Globus pallidus (tissue), 1 donor: ENCODE results near the gene ITPRIP.

ENCODE experiments used
- DNase-seq: peaks from one replicate; pipeline ENCODE4 v3.0.0-alpha.2; 2015; ENCODE audit warnings: low spot score

Gene ITPRIP

DNA sequence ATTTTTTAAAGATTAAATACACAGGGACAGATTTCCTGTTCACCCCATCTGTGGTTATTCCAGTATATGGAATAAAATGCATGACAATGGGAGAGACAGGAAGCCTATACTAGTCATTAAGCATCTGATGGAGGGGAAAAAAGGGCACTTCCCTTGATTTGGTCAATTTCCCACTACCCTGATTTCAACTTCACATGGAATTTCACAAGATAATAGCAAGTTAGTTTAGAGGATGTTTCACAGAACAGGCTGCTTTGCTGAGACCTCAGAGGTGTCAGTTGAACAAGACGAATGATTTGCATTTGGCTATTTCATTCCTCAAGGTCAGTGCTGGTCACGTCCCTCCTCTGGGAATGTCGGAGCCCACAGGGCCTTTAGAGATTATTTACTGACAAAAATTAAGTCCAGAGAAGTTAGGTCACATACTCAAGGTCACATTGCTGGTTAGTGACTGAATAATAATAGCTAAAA, 4.7 kb upstream of the ITPRIP start:
- DNase-seq = no peak

GRCh38 chr10:104340641-104341040, 2.4 kb upstream of the ITPRIP start:
- no peak for DNase-seq

GRCh38 chr10:104340111-104340526, 1.9 kb upstream of the ITPRIP start:
- DNase-seq = no peak

DNA sequence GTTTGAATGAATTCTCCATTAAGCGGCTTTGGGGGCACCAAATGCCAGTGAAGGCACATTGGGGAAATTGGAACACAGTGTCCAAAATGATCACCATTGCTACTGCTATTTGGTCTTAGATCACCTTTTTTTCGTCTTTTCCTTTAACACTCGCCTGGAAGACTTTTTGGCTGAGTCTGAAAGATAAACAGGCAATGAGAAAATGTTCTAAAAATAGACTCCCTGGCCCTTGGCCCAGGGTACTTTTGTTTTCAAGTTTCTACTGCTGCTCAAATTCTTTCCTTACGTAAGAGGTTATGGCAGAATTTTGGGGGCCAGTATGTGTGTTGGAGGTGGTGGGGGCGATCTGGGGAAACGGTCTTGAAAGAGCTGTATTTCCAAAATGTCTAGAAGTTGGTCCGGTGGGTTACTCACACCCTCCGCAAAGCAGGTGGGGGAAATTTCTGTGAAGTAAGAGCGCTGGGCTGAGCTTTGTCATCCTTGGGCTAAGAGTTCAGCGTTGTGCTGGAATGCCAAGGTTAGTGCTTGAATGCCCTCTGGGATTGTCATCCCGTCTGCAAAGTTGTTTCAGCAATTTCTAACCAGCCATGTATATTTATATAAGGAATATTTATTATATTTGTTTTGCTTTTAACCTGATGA, 1.3 kb upstream of the ITPRIP start:
- DNase-seq = peak; percentile 65

DNA sequence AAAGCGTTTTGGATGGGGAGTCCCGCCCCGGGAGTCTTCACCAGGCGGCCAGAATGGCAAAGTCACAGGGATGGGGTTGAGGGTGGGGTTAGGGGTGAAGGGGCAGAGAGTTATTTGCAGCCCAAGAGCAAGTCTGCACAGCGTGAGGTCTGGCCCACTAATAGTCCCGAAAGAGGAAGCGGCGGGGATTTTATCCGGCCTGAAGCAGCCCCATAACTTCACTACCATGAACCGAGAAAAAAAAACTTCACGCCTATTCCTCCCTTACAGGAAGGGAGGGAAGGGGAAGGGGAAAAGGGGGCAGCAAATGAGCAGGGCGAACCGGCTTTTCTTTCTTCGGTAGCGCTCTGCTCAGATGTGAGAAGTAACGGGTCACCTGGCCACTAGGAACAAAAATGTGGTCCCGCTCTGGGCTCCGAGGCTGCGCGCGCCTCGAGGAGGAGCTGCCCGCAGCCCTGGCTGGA, 712 bp downstream of the ITPRIP start:
- DNase-seq = peak; percentile 46

GRCh38 chr10:104336821-104337467, 1.3 kb downstream of the ITPRIP start:
- no peak for DNase-seq

DNA sequence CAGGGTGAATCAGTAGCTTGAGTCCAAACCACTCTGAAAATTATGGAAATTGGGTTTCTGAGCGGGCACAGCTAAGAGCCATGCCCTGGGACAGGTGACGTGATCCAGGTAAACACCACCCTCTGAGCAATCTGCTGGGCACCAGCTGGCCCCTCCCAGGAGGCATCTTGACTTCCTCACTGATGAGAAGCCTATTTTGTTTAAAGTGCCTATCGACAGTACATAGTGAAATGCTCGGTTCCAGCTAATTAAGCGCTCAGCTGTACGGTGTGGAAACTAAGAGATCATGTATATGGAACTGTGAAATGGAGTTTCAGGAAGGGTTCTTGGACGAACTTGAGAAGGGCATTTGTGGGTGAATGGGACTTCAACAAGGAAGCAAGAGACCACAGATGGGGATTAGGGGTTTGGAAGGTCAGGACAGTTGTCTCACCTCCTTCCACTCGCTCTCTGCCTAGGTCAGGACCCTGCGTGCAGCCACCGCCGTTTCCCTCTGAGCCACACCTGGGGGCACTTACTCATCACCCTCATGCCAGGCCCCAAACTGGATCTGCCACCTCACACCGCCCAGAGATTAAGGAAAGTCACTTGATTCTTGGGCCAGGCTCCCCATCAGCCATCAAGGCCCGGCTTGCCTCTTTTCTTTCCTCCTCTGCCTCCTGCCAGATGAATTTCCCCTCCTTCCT, 3.2 kb downstream of the ITPRIP start:
- DNase-seq = no peak

GRCh38 chr10:104334561-104334960, 3.7 kb downstream of the ITPRIP start:
- no peak for DNase-seq

DNA sequence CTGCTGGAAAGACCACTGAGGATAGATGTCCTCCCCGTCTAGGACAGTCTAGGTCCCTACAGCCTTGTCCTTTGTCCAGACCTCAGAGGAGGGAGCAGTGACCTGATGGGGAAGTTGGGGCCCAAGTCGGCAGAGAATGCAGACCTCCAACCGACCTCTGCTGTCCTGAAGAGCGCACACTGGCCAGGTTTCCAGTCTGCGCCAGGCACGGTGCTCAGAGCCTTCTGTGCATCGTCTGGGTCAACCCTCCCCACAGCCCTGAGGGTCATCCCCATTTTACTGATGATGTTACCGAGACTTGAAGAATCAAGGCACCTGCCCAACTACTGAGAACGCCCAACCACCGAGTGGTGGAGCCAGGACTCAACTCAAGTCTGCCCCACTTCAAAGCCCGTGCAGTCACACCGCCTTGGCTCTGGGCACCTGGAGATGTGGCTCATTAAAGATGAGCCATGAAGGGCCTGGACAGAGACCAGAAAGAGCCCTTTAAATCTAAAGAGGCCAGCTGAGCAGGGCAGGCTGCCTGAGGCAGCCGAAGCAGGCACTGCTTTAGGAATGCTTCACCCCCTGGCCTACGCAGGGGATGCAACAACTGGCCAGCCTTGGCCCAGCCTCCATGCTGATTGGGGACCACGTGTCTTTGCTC, 4.4 kb downstream of the ITPRIP start:
- DNase-seq = no peak

DNA sequence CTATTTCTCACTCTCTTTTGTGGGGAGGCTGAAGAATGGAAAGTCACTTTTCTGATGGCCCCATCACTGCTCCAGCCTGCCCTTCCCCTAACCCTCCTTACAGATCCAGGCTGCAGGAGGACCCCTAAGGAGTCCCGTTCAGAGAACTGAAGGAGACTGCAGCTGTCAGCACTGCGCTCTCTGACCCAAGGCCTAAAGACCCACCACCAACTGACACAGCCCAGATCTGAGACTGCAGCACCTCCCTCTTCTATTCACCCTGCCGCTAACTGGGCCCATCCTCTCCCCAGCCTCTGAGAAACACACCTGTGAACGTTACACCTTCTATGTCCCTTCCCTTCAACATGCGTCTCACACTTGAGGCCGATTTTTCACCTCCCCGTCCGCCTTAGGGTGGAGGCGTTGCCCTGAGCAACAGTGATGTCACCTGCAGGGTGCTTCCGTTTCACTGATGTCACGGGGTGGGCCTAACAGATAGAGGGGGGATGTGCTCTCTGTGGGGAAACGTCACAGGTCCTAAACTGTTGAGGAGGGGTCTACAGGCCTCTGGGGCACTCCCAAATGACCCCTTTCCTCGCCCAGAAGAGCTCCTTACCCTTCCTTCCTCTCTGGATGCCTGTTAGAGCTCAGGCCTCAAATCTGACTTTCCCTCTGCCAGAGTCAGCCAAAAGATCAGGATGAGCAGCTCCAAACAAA, 5.1 kb downstream of the ITPRIP start:
- no peak for DNase-seq

GRCh38 chr10:104332243-104333031, 5.8 kb downstream of the ITPRIP start:
- DNase-seq = no peak

- no peak for DNase-seq
These were observed 6.9 kb downstream of the ITPRIP start for GRCh38 chr10:104331208-104331838.

GRCh38 chr10:104330168-104331110, 7.8 kb downstream of the ITPRIP start:
- no peak for DNase-seq

GRCh38 chr10:104329735-104330134, 8.5 kb downstream of the ITPRIP start:
- no peak for DNase-seq

GRCh38 chr10:104328896-104329710, 9.2 kb downstream of the ITPRIP start:
- peak; percentile 63 for DNase-seq

DNA sequence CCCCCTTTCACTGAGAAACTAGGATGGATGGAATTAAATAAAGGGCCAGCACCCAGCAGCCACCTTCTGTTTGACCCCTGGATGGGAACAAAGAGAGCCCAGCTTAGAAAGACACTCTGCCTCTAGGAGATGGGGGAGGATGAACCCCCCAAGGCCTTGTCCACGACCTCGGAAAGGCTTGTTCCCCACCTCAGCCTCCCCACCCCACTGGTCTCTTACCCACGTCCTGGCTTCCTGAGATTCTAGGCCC, 9.7 kb downstream of the ITPRIP start:
- DNase-seq = no peak

DNA sequence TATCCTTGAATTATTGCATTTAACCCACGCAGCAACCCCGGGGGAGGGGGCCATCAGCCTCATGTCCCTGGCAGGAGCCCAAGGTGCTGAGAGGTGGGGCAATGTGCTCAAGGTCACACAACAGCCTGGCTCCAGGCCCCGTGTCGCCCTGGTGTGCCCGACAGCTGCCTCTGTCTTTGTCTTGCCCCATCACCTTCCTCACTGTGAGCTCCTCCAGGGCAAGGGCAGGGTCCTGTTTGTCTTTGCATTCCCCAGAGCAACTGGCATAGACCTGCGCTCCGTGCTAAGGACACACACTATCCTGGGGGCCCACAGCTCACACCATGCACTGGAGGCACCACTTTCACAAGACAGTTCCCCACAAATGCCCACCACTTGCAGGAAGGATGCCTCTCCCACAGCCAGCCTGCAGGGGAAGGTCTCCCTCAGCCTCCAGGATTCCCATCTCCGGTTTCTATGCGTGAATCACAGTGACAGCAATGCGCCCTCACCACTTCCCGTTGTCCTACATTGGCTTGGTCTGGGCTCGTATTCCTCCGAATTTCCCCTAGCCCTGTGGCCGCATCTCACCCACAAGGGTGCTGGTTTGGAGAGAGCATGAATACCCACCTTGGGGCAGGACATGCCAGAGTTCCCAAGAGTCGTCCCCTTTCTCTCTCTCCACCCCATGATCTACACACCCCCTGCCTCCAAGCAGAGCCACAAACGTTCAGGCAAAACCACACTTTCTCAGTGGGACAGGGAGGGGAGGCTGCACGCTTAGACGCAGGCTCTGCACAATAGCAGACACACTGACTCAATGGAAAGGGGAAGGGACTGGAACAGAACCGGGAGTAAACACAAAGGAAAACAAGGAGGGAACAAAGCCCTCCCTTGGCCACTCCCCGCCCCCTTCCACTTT, 10.3 kb downstream of the ITPRIP start:
- DNase-seq = peak; percentile 54
